HT1080 (cell line): ENCODE data around the gene EP300. TPM values are rescaled to one million over a fixed set of nuclear protein-coding genes. Genes with fewer than 3 reads are reported as not detected.
"Not testable (repeated sequence)": the region's sequence is repeated elsewhere in the genome, so short reads cannot be mapped to it uniquely, and the experiment has no call there.

Experiments used
- DNase-seq: peaks from one replicate; pipeline ENCODE4 v3.0.0-alpha.2; 2015; ENCODE audit warnings: low read depth
- total RNA-seq: library from RNA; depleted of rRNA; stranded (reverse); fragments of >200 nt; shearing (Covaris generic); gene quantifications from 2 replicates; pipeline ENCODE4 v1.2.3, GENCODE V29; 2014

Gene EP300
- total RNA-seq, 1 experiment from 2014 or later: 20.9 TPM

DNA sequence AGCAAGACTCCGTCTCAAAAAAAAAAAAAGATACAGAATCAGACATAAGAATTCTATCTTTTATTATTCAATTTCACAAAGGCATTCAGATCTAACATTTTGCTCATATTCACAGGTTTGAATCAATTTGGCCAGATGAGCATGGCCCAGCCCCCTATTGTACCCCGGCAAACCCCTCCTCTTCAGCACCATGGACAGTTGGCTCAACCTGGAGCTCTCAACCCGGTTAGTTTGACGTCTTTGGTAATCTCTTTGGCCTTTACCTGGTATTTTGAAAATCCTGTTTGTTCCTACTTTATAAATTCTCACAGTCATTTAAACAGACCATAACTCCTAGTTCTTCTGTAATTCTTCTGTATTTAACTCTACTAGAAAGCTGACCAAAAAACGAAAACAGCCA lies 55.3 kb downstream of the EP300 start:
- DNase-seq: no peak

DNA sequence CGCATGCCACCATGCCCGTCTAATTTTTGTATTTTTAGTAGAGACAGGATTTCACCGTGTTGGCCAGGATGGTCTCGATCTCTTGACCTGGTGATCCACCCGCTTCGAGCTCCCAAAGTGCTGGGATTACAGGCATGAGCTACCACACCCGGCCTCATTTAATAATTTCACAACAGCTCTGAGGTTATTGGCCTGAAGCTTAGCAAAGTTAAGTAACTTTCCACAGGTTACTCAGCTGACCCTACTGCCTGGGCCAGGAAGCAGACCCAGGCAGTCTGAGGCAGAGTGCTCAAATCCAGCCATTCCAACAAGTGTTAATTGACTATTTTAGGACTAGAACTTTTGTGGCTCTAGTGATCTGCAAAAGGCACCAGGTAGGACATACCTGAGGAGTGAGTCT lies 60.5 kb downstream of the EP300 start:
- no peak for DNase-seq

GRCh38 chr22:41157083-41157482 lies 64.7 kb downstream of the EP300 start:
- DNase-seq: no peak

DNA sequence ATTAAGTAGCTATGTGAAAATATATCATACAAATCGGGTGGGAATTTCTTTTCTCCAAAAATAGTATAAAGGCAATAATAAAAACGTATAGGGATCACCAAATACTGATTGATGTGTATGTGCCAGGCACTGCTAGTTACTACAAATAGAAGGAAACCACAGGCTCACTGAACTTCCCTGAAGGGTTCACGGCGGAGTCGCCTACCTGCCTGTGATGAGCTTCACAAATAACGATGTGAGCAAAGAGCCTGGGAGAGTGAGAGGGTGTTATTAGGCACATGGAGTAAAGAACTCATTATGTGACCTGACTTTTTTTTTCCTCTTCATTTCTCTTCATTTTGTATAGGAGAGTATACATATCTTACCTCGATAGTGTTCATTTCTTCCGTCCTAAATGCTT lies 76.8 kb downstream of the EP300 start:
- no peak for DNase-seq

GRCh38 chr22:41171996-41172395 lies 79.6 kb downstream of the EP300 start:
- no peak for DNase-seq

GRCh38 chr22:41175546-41175945 lies 83.2 kb downstream of the EP300 start:
- no peak for DNase-seq

GRCh38 chr22:41177040-41177621 lies 84.7 kb downstream of the EP300 start:
- DNase-seq: no peak

DNA sequence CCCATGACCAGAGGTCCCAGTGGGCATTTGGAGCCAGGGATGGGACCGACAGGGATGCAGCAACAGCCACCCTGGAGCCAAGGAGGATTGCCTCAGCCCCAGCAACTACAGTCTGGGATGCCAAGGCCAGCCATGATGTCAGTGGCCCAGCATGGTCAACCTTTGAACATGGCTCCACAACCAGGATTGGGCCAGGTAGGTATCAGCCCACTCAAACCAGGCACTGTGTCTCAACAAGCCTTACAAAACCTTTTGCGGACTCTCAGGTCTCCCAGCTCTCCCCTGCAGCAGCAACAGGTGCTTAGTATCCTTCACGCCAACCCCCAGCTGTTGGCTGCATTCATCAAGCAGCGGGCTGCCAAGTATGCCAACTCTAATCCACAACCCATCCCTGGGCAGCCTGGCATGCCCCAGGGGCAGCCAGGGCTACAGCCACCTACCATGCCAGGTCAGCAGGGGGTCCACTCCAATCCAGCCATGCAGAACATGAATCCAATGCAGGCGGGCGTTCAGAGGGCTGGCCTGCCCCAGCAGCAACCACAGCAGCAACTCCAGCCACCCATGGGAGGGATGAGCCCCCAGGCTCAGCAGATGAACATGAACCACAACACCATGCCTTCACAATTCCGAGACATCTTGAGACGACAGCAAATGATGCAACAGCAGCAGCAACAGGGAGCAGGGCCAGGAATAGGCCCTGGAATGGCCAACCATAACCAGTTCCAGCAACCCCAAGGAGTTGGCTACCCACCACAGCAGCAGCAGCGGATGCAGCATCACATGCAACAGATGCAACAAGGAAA lies 85.4 kb downstream of the EP300 start:
- no peak for DNase-seq

DNA sequence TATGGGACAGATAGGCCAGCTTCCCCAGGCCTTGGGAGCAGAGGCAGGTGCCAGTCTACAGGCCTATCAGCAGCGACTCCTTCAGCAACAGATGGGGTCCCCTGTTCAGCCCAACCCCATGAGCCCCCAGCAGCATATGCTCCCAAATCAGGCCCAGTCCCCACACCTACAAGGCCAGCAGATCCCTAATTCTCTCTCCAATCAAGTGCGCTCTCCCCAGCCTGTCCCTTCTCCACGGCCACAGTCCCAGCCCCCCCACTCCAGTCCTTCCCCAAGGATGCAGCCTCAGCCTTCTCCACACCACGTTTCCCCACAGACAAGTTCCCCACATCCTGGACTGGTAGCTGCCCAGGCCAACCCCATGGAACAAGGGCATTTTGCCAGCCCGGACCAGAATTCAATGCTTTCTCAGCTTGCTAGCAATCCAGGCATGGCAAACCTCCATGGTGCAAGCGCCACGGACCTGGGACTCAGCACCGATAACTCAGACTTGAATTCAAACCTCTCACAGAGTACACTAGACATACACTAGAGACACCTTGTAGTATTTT lies 86.1 kb downstream of the EP300 start:
- DNase-seq: no peak

DNA sequence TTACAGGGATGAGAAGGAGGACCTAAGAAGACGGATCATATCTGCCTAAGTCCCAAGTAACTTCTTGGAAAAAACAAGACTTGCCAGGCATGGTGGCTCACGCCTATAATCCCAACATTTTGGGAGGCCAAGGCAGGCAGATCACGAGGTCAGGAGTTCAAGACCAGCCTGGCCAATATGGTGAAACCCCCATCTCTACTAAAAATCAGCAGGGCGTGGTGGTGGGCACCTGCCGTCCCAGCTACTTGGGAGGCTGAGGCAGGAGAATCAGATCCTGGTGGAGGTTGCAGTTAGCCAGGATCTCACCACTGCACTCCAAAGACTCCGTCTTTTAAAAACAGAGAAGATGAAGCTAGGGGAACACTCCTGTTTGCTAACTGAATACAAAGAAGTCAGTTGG lies 88.0 kb downstream of the EP300 start:
- DNase-seq: not testable (repeated sequence)

GRCh38 chr22:41180926-41181325 lies 88.5 kb downstream of the EP300 start:
- no peak for DNase-seq

DNA sequence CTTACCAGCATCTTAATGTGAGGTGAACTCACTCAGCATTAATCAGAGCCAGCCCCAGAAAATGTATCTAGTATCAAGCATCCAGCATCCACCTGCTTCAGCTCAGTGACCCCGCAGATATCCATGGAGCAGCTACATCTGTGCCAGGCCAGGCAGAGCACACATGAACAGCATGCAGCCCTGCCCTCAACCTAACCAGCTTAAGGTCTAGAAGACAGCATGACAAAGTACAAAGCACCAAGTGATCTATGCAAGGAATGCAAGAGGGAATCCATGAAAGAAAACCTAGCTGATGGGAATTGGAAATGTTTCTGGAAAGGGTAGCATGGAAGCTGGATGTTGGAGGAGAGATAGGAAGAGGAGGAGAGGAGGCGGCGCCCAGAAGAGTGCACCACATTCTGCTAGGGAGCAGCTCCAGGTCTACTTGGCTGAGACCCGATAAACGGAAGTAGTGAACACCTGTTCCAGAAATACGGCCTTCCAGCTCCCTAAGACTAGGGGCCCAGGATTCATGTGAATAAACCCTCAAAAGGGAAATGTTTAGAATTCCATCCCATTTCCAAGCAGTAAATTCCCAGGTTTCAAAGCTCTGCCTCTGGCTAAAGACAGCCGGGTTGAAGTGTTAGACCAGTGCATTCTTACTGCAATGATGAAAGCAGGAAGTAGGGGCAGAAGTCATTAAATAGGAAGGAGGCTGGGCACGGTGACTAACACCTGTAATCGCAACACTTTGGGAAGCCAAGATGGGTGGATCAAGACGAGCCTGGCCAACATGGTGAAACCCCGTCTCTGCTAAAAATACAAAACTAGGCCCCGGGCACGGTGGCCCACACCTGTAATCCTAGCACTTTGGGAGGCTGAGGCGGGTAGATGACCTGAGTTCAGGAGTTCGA lies 89.2 kb downstream of the EP300 start:
- DNase-seq: peak; percentile 79

DNA sequence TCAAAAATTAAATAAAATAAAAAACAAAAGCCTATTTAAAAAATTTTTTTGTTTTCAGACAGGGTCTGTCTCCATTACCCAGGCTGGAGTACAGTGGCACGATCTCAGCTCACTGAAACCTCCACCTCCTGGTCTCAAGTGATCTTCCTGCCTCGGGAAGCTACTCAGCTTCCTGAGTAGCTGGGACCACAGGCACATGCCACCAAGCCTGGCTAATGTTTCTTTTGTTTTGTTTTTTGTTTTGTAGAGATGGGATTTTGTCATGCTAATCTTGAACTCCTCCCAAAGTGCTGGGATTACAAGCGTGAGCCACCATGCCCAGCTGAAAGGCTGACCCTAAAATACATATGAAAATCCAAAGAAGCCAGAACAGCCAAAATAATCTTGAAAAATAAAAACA lies 92.3 kb downstream of the EP300 start:
- DNase-seq: no peak

- DNase-seq: no peak
These were observed 99.1 kb downstream of the EP300 start for GRCh38 chr22:41191467-41191866.

- no peak for DNase-seq
These were observed 101.4 kb downstream of the EP300 start for GRCh38 chr22:41193829-41194228.

GRCh38 chr22:41197038-41197972 lies 104.9 kb downstream of the EP300 start:
- DNase-seq: peak; percentile 60

DNA sequence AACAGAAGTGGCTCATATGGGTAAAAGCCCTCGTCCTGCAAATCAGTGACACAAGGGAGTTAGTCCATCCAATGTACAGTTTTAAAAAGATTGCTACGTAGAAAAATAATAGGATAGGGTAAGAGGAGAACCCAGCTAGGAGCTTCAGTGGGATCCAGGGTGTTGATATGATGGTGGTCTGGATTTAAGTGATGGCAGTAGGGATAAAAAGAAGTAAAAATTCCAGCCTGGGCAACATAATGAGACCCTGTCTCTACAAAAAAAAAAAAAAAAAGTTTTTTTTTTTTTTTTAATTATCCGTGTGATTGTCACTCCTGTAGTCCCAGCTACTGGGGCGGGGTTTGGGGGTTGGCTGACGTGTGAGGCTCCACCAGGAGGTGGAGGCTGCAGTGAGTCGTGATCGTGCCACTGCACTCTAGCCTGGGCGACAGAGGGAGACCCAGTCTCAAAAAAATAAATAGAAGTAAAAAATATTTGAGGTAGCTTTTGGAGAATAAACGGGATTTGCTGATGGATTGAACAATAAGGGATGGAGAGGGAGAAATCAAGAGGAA lies 105.7 kb downstream of the EP300 start:
- peak; percentile 37 for DNase-seq

- no peak for DNase-seq
These were observed 108.7 kb downstream of the EP300 start for GRCh38 chr22:41201141-41201540.

DNA sequence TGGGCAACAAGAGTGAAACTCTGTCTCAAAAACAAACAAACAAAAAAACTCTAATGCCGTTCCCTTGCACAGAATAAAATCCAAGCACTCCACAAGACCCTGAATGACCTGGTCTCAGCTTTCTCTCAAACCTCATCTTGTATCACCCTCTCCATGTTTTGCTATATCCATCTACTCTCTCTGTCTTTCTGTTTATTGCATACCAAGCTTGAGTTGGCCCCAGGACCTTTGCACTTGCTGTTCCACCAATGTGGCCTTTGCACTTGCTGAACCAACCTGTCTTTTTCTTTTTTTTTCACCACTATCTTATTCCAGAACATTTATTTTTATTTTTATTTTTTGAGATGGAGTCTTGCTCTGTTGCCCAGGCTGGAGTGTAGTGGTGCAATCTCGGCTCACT lies 110.7 kb downstream of the EP300 start:
- DNase-seq: no peak

- no peak for DNase-seq
These were observed 111.7 kb downstream of the EP300 start for GRCh38 chr22:41204066-41204465.
